ENCODE data around the gene GPRASP2.

Gene GPRASP2

GRCh38 chrX:102745857-102746584, 33.8 kb downstream of the GPRASP2 start:
- peak; percentile 1 for DNase-seq

- DNase-seq = no peak
Measured at GRCh38 chrX:102765217-102765616, 53.0 kb downstream of the GPRASP2 start.

DNA sequence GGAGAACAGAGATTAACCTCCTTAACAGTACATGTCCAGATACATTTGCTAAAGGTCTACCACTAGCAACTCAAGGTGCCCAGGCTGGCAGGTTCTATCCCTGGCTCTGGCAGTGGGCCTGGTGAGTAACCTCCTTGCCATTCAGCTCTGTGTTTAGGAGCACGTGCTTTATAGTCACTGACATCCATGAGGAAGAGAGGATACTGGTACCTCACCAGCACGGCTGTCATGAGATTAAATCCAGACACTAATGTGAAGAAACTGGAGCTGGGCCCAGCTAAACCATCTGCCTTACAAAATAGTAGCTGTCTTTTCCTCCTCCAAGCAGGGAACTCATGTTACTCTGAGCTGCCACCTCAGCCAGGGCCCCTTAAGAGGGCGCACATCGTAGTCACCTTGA, 53.6 kb downstream of the GPRASP2 start:
- DNase-seq = no peak

DNA sequence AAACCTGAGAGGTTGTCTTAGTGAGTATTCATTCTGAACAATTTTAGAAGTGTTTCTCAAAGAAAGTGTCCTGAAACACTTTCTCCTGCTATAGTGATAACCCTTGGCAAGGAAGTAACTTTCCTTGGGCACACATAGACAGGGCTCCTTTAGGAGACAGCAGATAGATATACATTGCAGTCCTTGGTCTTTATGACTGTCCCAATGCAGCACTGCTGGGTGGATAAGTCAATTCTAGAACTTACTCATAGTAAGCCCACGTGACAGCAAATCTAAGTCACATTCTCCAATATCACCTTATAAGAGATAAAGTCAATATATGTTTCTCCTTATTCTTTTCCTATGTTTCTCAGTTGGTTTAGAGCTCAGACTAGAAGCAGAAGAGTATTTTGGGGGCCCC, 55.0 kb downstream of the GPRASP2 start:
- DNase-seq = no peak
